K562 (cell line): ENCODE results near the gene DLGAP1. TPM values are rescaled to one million over a fixed set of nuclear protein-coding genes. Genes with fewer than 3 reads are reported as not detected.
A peak's percentile ranks its signal among the peaks of the same experiment; 100 is the strongest.

Experiments
- CBFA2T3 ChIP-seq: fragments of 450-650 bp; IDR thresholded peaks from 2 replicates; pipeline ENCODE4 v1.6.1; 2017
- EWSR1 ChIP-seq: fragments of 450-650 bp; IDR thresholded peaks from 2 replicates; pipeline ENCODE4 v1.6.1; 2018; ENCODE audit warnings: borderline replicate concordance, mild to moderate bottlenecking, low read depth, moderate library complexity; ENCODE audit not compliant: partially characterized antibody
- GTF2E2 ChIP-seq: fragments of 200-800 bp; sonication (Bioruptor generic); IDR thresholded peaks from 2 replicates; pipeline ENCODE4 v1.6.1; 2016; ENCODE audit warnings: missing genetic modification characterization, missing compliant biosample characterization
- HLTF ChIP-seq: fragments of 450-650 bp; IDR thresholded peaks from 2 replicates; pipeline ENCODE4 v1.6.1; 2016
- HMG20B ChIP-seq: fragments of 250-450 bp; sonication (Bioruptor Pico); IDR thresholded peaks from 2 replicates; pipeline ENCODE4 v1.5.0; 2021; ENCODE audit warnings: mild to moderate bottlenecking
- KHSRP ChIP-seq: fragments of 450-650 bp; IDR thresholded peaks from 2 replicates; pipeline ENCODE4 v1.6.1; 2017
- NCOR1 ChIP-seq: fragments of 450-650 bp; IDR thresholded peaks from 2 replicates; pipeline ENCODE4 v1.6.1; 2016; ENCODE audit warnings: mild to moderate bottlenecking, moderate library complexity
- NFIC ChIP-seq: fragments of 450-650 bp; IDR thresholded peaks from 2 replicates; pipeline ENCODE4 v1.6.1; 2017; ENCODE audit warnings: mild to moderate bottlenecking, inconsistent platforms
- NKRF ChIP-seq: fragments of 450-650 bp; IDR thresholded peaks from 2 replicates; pipeline ENCODE4 v1.6.1; 2016; ENCODE audit warnings: borderline replicate concordance
- PCBP1 ChIP-seq: fragments of 200-400 bp; formaldehyde crosslinking; IDR thresholded peaks from 2 replicates; pipeline ENCODE4 v1.6.1; 2018; ENCODE audit warnings: mild to moderate bottlenecking, low read depth, low read length; ENCODE audit not compliant: poor library complexity, severe bottlenecking
- PHB2 ChIP-seq: fragments of 450-650 bp; IDR thresholded peaks from 2 replicates; pipeline ENCODE4 v1.6.1; 2017; ENCODE audit warnings: low read depth
- RBM22 ChIP-seq: fragments of 200-400 bp; formaldehyde crosslinking; IDR thresholded peaks from 2 replicates; pipeline ENCODE4 v1.6.1; 2018; ENCODE audit warnings: low read length, low read depth; ENCODE audit not compliant: poor library complexity, severe bottlenecking
- SLC30A9 ChIP-seq: fragments of 250-450 bp; sonication (Bioruptor Pico); IDR thresholded peaks from 2 replicates; pipeline ENCODE4 v1.8.0; 2022; ENCODE audit warnings: mild to moderate bottlenecking, moderate library complexity
- SMAD4 ChIP-seq: fragments of 250-450 bp; sonication (Bioruptor Pico); conservative IDR thresholded peaks from 2 replicates; pipeline ENCODE4 v1.8.0; 2021; ENCODE audit warnings: inconsistent platforms, mild to moderate bottlenecking, moderate library complexity
- SMC3 ChIP-seq: conservative IDR thresholded peaks from 2 replicates; pipeline ENCODE4 v1.6.1; 2011; ENCODE audit warnings: low read depth, low read length, improper control_type of control experiment; ENCODE audit not compliant: insufficient read depth
- THRAP3 ChIP-seq: fragments of 450-650 bp; IDR thresholded peaks from 2 replicates; pipeline ENCODE4 v1.6.1; 2016; ENCODE audit warnings: mild to moderate bottlenecking, inconsistent platforms, borderline replicate concordance
- ZNF239 ChIP-seq: fragments of 250-450 bp; sonication (Bioruptor Pico); IDR thresholded peaks from 2 replicates; pipeline ENCODE4 v1.4.0; 2020; ENCODE audit warnings: mild to moderate bottlenecking
- ZNF3 ChIP-seq: fragments of 250-450 bp; sonication (Bioruptor Pico); IDR thresholded peaks from 2 replicates; pipeline ENCODE4 v1.5.0; 2021; ENCODE audit warnings: mild to moderate bottlenecking, moderate library complexity
- polyA plus RNA-seq, 8 experiments: library from polyadenylated mRNA; depleted of rRNA in 4 of 8; stranded (reverse) in 5 of 8; unstranded in 3 of 8; fragments of >200 nt; fragmentation: Nextera tagmentation in 2 of 8; fragmentation: Illumina TruSeq in 1 of 8; extraction: Ambion mirVana in 2 of 8; extraction: Trizol in 1 of 8; gene quantifications; 2 replicates each; pipeline versions ENCODE4 v1.2.1 to v1.2.3, GENCODE V29; 2011 to 2014; ENCODE audit warnings: inconsistent platforms in 1 of 8, missing spikeins in 1 of 8
- total RNA-seq, 7 experiments: library from RNA; depleted of rRNA in 6 of 7; stranded (reverse); fragments of >200 nt in 6 of 7; fragmentation: Illumina TruSeq in 2 of 7; extraction: Trizol in 2 of 7; gene quantifications; 2 replicates each; pipeline versions ENCODE4 v1.2.1 to v1.2.3, GENCODE V29; 2011 to 2021; ENCODE audit warnings: low replicate concordance in 1 of 7
- TF ChIP-seq, protein P1 (sequence below): fragments of 250-450 bp; sonication (Bioruptor Pico); IDR thresholded peaks from 2 replicates; pipeline ENCODE4 v1.5.0; 2020; ENCODE audit warnings: mild to moderate bottlenecking

DLGAP1 gene
- total and polyA plus RNA-seq, 9 of the 15 experiments (the other 6 are each of a cell fraction or from before 2014, with no cell fraction given), result 0.04 to 0.22 (median 0.08) TPM

DNA sequence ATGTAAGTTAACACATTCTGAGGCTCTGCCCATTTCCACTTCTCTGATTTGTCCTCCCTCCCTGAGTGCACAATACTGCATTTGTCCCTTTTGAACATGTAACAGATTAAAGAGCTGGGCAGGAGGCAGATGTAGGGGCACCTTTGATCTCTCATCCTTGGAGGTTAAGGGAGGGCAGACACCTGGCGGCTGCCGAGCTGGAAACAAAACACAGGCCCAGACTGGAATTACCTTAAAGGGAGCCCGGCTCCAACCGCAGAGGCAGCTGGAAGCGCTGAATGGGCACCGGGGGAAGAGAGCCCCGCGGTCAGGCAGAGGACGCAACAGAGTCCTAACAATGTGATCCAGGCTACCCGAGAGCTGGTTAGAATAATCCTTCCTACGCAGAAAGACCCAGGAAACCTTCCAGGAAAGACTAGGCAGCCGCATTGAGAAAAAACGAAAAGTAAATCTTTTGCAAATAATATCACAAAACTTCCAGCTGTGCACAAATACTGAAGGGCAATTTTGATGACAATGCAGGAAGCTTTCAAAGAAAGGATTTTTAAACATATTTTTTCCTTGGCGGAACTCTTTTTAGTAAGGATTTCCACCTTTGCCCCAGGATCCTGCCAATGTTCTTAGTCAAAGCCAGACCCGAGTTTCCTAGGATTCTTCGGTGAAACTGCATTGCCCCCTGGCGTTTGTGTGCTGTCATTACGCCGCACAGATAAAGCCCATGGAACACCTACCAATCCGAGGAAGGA, 789.2 kb downstream of the DLGAP1 start (continued):
- TF ChIP-seq PCBP1, result no peak
- TF ChIP-seq RBM22, result no peak
- no peak for TF ChIP-seq HMG20B (CRISPR knock-in tag)
- TF ChIP-seq SMAD4 (CRISPR knock-in tag), result peak; percentile 79
- no peak for TF ChIP-seq NFIC
- TF ChIP-seq CBFA2T3, result no peak
- TF ChIP-seq NKRF, result no peak
- TF ChIP-seq, protein P1, sequence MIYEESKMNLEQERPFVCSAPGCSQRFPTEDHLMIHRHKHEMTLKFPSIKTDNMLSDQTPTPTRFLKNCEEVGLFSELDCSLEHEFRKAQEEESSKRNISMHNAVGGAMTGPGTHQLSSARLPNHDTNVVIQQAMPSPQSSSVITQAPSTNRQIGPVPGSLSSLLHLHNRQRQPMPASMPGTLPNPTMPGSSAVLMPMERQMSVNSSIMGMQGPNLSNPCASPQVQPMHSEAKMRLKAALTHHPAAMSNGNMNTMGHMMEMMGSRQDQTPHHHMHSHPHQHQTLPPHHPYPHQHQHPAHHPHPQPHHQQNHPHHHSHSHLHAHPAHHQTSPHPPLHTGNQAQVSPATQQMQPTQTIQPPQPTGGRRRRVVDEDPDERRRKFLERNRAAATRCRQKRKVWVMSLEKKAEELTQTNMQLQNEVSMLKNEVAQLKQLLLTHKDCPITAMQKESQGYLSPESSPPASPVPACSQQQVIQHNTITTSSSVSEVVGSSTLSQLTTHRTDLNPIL (CRISPR knock-in tag), result 0 out of 2 replicates have a peak, but pooled peaks have one; percentile 29
- no peak for TF ChIP-seq GTF2E2 (tag)
- no peak for TF ChIP-seq PHB2
- peak; percentile 98 for TF ChIP-seq SMC3
- TF ChIP-seq KHSRP, result no peak
- TF ChIP-seq EWSR1, result no peak
- TF ChIP-seq HLTF, result no peak
- no peak for TF ChIP-seq NCOR1
- TF ChIP-seq THRAP3, result no peak
- no peak for TF ChIP-seq ZNF3 (CRISPR knock-in tag)
- 0 out of 2 replicates have a peak, but pooled peaks have one; percentile 7 for TF ChIP-seq ZNF239
- TF ChIP-seq SLC30A9, result no peak
